ENCODE data around the gene PLIN1.
"Not testable (repeated sequence)": the region's sequence is repeated elsewhere in the genome, so short reads cannot be mapped to it uniquely, and the experiment has no call there.

PLIN1 gene
- 0.06 to 1.3 (median 0.13) reads per million in 9 experiments for total RNA-seq

- no peak for ATAC-seq (replicated peaks)
- Mint-ChIP-seq H3K36me3 (ENCODE audit: insufficient read depth) (no peaks in the 10 kb centered on the region), H3K9me3 (no peaks in the 10 kb centered on the region), H3K27me3 (peaks cover 0 to under 1% of the 10 kb centered on the region in 2 donors), H3K27ac (no peak within 1 kb of the TSS), H3K4me3 (no peak within 1 kb of the TSS), H3K4me1 (ENCODE audit: low read depth in 2 of 2) (no peaks in the 10 kb centered on the region)
- DNase-seq, result no peak
Measured at GRCh38 chr15:89679212-89679611, at the start of gene PLIN1. Gene PLIN1, minus strand, starts transcription at chr15:89679367. Its CDS starts 1,878 bp downstream, at chr15:89677489.

GRCh38 chr15:89728254-89728653 is 49.1 kb upstream of the PLIN1 start:
- no peaks in the 10 kb centered on the region for H3K9me3 Mint-ChIP-seq
- DNase-seq (no peak), ATAC-seq (replicated peaks) (no peak)
- H3K4me3 Mint-ChIP-seq, result no peak overlapping the region
- H3K4me1 Mint-ChIP-seq (ENCODE audit: low read depth in 2 of 2), result no peaks in the 10 kb centered on the region
- peaks cover 0 to 27% of the 10 kb centered on the region in 2 donors for H3K27me3 Mint-ChIP-seq
- H3K27ac Mint-ChIP-seq, result no peak overlapping the region
- no peaks in the 10 kb centered on the region for H3K36me3 Mint-ChIP-seq (ENCODE audit: insufficient read depth)

GRCh38 chr15:89725064-89725463 is 45.9 kb upstream of the PLIN1 start:
- Mint-ChIP-seq H3K4me3 (no peak overlapping the region), H3K9me3 (no peaks in the 10 kb centered on the region), H3K36me3 (ENCODE audit: insufficient read depth) (no peaks in the 10 kb centered on the region), H3K27ac (no peak overlapping the region), H3K27me3 (peaks cover 28 to 39% of the 10 kb centered on the region in 2 donors), H3K4me1 (ENCODE audit: low read depth in 2 of 2) (no peaks in the 10 kb centered on the region)
- DNase-seq (no peak), ATAC-seq (replicated peaks) (no peak)

- Mint-ChIP-seq H3K27me3 (peaks cover 31 to 37% of the 10 kb centered on the region in 2 donors), H3K4me3 (no peak overlapping the region), H3K27ac (no peak overlapping the region), H3K4me1 (ENCODE audit: low read depth in 2 of 2) (no peaks in the 10 kb centered on the region), H3K9me3 (no peaks in the 10 kb centered on the region), H3K36me3 (ENCODE audit: insufficient read depth) (no peaks in the 10 kb centered on the region)
- ATAC-seq (replicated peaks) (no peak), DNase-seq (no peak)
Measured at GRCh38 chr15:89724621-89725020, 45.5 kb upstream of the PLIN1 start.

- Mint-ChIP-seq H3K27me3 (peaks cover 26 to 32% of the 10 kb centered on the region in 2 donors), H3K4me3 (no peak overlapping the region), H3K9me3 (no peaks in the 10 kb centered on the region), H3K4me1 (ENCODE audit: low read depth in 2 of 2) (no peaks in the 10 kb centered on the region), H3K36me3 (ENCODE audit: insufficient read depth) (no peaks in the 10 kb centered on the region), H3K27ac (no peak overlapping the region)
- DNase-seq (no peak), ATAC-seq (replicated peaks) (no peak)
Measured at GRCh38 chr15:89723031-89723430, 43.9 kb upstream of the PLIN1 start.

GRCh38 chr15:89714775-89715174 is 35.6 kb upstream of the PLIN1 start:
- Mint-ChIP-seq H3K9me3 (no peaks in the 10 kb centered on the region), H3K4me1 (ENCODE audit: low read depth in 2 of 2) (no peaks in the 10 kb centered on the region), H3K4me3 (no peak overlapping the region), H3K27me3 (peaks cover 0 to 2% of the 10 kb centered on the region in 2 donors), H3K36me3 (ENCODE audit: insufficient read depth) (peaks cover 3% of the 10 kb centered on the region), H3K27ac (no peak overlapping the region)
- DNase-seq (no peak), ATAC-seq (replicated peaks) (no peak)

GRCh38 chr15:89707577-89707976 is 28.4 kb upstream of the PLIN1 start:
- peaks cover 2% of the 10 kb centered on the region for H3K36me3 Mint-ChIP-seq (ENCODE audit: insufficient read depth)
- ATAC-seq (replicated peaks), result no peak
- no peaks in the 10 kb centered on the region for H3K9me3 Mint-ChIP-seq
- DNase-seq, result no peak
- H3K4me3 Mint-ChIP-seq, result no peak overlapping the region
- no peaks in the 10 kb centered on the region for H3K4me1 Mint-ChIP-seq (ENCODE audit: low read depth in 2 of 2)
- peaks cover 40 to 51% of the 10 kb centered on the region in 2 donors for H3K27me3 Mint-ChIP-seq
- H3K27ac Mint-ChIP-seq, result peak overlapping the region in 1 of 2 donors; percentile 4

GRCh38 chr15:89704411-89704810 is 25.2 kb upstream of the PLIN1 start:
- Mint-ChIP-seq H3K4me1 (ENCODE audit: low read depth in 2 of 2) (no peaks in the 10 kb centered on the region), H3K9me3 (no peaks in the 10 kb centered on the region), H3K27ac (no peak overlapping the region), H3K4me3 (no peak overlapping the region), H3K36me3 (ENCODE audit: insufficient read depth) (peaks cover 2% of the 10 kb centered on the region), H3K27me3 (peaks cover 58 to 71% of the 10 kb centered on the region in 2 donors)
- no peak for ATAC-seq (replicated peaks)
- no peak for DNase-seq

- peaks cover 0 to 6% of the 10 kb centered on the region in 2 donors for H3K27me3 Mint-ChIP-seq
- DNase-seq, result no peak
- peaks cover 6% of the 10 kb centered on the region in 2 donors for H3K4me1 Mint-ChIP-seq (ENCODE audit: low read depth in 2 of 2)
- H3K4me3 Mint-ChIP-seq, result no peak overlapping the region
- ATAC-seq (replicated peaks), result no peak
- H3K27ac Mint-ChIP-seq, result no peak overlapping the region
- H3K9me3 Mint-ChIP-seq, result no peaks in the 10 kb centered on the region
- peaks cover 8% of the 10 kb centered on the region for H3K36me3 Mint-ChIP-seq (ENCODE audit: insufficient read depth)
Measured at GRCh38 chr15:89695198-89695597, 16.0 kb upstream of the PLIN1 start.

GRCh38 chr15:89693696-89694095 is 14.5 kb upstream of the PLIN1 start:
- Mint-ChIP-seq H3K27ac (no peak overlapping the region), H3K4me1 (ENCODE audit: low read depth in 2 of 2) (peaks cover 9 to 15% of the 10 kb centered on the region in 2 donors), H3K4me3 (no peak overlapping the region), H3K9me3 (no peaks in the 10 kb centered on the region), H3K27me3 (no peaks in the 10 kb centered on the region), H3K36me3 (ENCODE audit: insufficient read depth) (peaks cover 9% of the 10 kb centered on the region)
- ATAC-seq (replicated peaks), result no peak
- no peak for DNase-seq

GRCh38 chr15:89693091-89693490 is 13.9 kb upstream of the PLIN1 start:
- Mint-ChIP-seq H3K36me3 (ENCODE audit: insufficient read depth) (peaks cover 9% of the 10 kb centered on the region), H3K9me3 (no peaks in the 10 kb centered on the region), H3K27me3 (no peaks in the 10 kb centered on the region), H3K27ac (no peak overlapping the region), H3K4me3 (no peak overlapping the region), H3K4me1 (ENCODE audit: low read depth in 2 of 2) (peaks cover 9 to 15% of the 10 kb centered on the region in 2 donors)
- ATAC-seq (replicated peaks) (no peak), DNase-seq (no peak)

- Mint-ChIP-seq H3K36me3 (ENCODE audit: insufficient read depth) (peaks cover 9% of the 10 kb centered on the region), H3K27ac (peak within 1 kb of the TSS; percentile 89 to 92), H3K4me3 (peak within 1 kb of the TSS; percentile 86 to 94), H3K27me3 (no peaks in the 10 kb centered on the region), H3K4me1 (ENCODE audit: low read depth in 2 of 2) (peaks cover 11 to 19% of the 10 kb centered on the region in 2 donors), H3K9me3 (no peaks in the 10 kb centered on the region)
- ATAC-seq (replicated peaks), result peak; percentile 83
- peak; percentile 57 to 66 (median 63) for DNase-seq
Measured at GRCh38 chr15:89690276-89691218, 11.4 kb upstream of the PLIN1 start, which contains the start of the genes PEX11A and WDR93. Gene PEX11A, minus strand, starts transcription at chr15:89690754. Its CDS starts 122 bp downstream, at chr15:89690632. Gene WDR93, plus strand, starts transcription at chr15:89690811. Its CDS starts 10,936 bp downstream, at chr15:89701747.

GRCh38 chr15:89689930-89690275 is 10.7 kb upstream of the PLIN1 start:
- H3K9me3 Mint-ChIP-seq; H3K27me3 Mint-ChIP-seq; ATAC-seq (replicated peaks); H3K36me3 Mint-ChIP-seq (ENCODE audit: insufficient read depth); DNase-seq: not testable (repeated sequence)
- peaks cover 11 to 19% of the 10 kb centered on the region in 2 donors for H3K4me1 Mint-ChIP-seq (ENCODE audit: low read depth in 2 of 2)
- peak overlapping the region; percentile 86 to 94 for H3K4me3 Mint-ChIP-seq
- peak overlapping the region; percentile 89 to 92 for H3K27ac Mint-ChIP-seq

GRCh38 chr15:89686522-89686921 is 7.4 kb upstream of the PLIN1 start:
- Mint-ChIP-seq H3K27ac (no peak overlapping the region), H3K27me3 (no peaks in the 10 kb centered on the region), H3K36me3 (ENCODE audit: insufficient read depth) (peaks cover 9% of the 10 kb centered on the region), H3K4me3 (no peak overlapping the region), H3K4me1 (ENCODE audit: low read depth in 2 of 2) (peaks cover 11 to 19% of the 10 kb centered on the region in 2 donors), H3K9me3 (no peaks in the 10 kb centered on the region)
- DNase-seq (no peak), ATAC-seq (replicated peaks) (no peak)
